Measurements from ENCODE around the gene RAVER1. TPM values are rescaled to one million over a fixed set of nuclear protein-coding genes. Genes with fewer than 3 reads are reported as not detected.

Gene RAVER1
- total and polyA plus RNA-seq, 9 of the 15 experiments (the other 6 are each of a cell fraction or from before 2014, with no cell fraction given) = 0.06 to 113 (median 7.0) TPM

GRCh38 chr19:10289167-10289835 is 44.0 kb downstream of the RAVER1 start (continued):
- TF ChIP-seq KAT7 (CRISPR knock-in tag; IDR thresholded peaks at IDR 0.05; ENCODE audit: borderline replicate concordance) (0 out of 2 replicates have a peak, but pooled peaks have one; percentile 6), CUX1 (CRISPR knock-in tag; IDR thresholded peaks at IDR 0.05) (no peak), MXD1 (CRISPR knock-in tag; IDR thresholded peaks at IDR 0.05; ENCODE audit: borderline replicate concordance, poor library complexity, severe bottlenecking) (no peak), POLR2B (IDR thresholded peaks at IDR 0.05; ENCODE audit: low read depth, partially characterized antibody) (no peak), NR0B1 (IDR thresholded peaks at IDR 0.05; ENCODE audit: partially characterized antibody) (no peak), ZNF644 (tag; IDR thresholded peaks at IDR 0.05; ENCODE audit: low read depth) (no peak), ZMIZ1 (IDR thresholded peaks at IDR 0.05; ENCODE audit: low read depth in 2 of 2, low read length in 2 of 2) (no peak), TAF9B (IDR thresholded peaks at IDR 0.05; ENCODE audit: partially characterized antibody) (peak; percentile 53), ELK1 (CRISPR knock-in tag; IDR thresholded peaks at IDR 0.05) (no peak), NEUROD1 (IDR thresholded peaks at IDR 0.05; ENCODE audit: borderline replicate concordance, low read depth, low read length, partially characterized antibody) (no peak), IRF9 (tag; IDR thresholded peaks at IDR 0.05) (no peak), YBX1 (IDR thresholded peaks at IDR 0.05) (no peak), LARP7 (IDR thresholded peaks at IDR 0.05) (no peak), GATA2 (CRISPR knock-in tag; IDR thresholded peaks at IDR 0.05) (peak; percentile 85)

All from K562 (cell line).